Vagina (tissue), 2 donors: ENCODE data around the gene CTNNA3.

Experiments
- POLR2AphosphoS5 ChIP-seq, 2 donors: sonication (generic); formaldehyde crosslinking; IDR thresholded peaks; one replicate each; pipeline ENCODE4 v1.9.0; 2017; ENCODE audit warnings: antibody characterized with exemption in 2 of 2, mild to moderate bottlenecking in 2 of 2, low read depth in 1 of 2; ENCODE audit not compliant: insufficient read depth in 1 of 2
- TF ChIP-seq, protein P1 (sequence below), 3 experiments: fragments of 450-650 bp in 2 of 3; fragments of 200-600 bp in 1 of 3; sonication (generic) in 1 of 3; IDR thresholded peaks; one replicate each; pipeline ENCODE4 v1.5.1; 2017 to 2019; ENCODE audit warnings: antibody characterized with exemption in 3 of 3, mild to moderate bottlenecking in 2 of 3, moderate library complexity in 2 of 3

DNA sequence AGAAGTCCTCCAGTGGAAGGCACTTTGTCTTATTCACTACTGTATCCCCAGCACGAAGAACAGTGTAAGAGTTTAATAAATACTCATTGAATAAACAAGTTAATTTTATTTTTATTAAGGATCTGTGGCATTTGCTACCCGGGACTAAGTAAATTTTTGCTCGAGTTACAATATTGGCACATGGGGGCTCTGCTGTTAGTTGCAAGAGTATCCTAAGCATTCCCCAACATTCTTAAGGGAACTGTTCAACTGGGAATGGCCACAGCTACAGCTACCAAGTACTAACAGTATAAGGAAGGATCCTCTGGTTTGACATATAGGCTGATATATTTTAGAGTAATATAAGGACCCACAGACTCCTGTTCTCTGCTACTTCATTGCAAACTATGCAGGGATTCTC, 778.9 kb downstream of the CTNNA3 start:
- TF ChIP-seq POLR2AphosphoS5 (IDR thresholded peaks at IDR 0.05; ENCODE audit: insufficient read depth in 1 of 2, low read depth in 1 of 2) = no peak
- TF ChIP-seq, protein P1, sequence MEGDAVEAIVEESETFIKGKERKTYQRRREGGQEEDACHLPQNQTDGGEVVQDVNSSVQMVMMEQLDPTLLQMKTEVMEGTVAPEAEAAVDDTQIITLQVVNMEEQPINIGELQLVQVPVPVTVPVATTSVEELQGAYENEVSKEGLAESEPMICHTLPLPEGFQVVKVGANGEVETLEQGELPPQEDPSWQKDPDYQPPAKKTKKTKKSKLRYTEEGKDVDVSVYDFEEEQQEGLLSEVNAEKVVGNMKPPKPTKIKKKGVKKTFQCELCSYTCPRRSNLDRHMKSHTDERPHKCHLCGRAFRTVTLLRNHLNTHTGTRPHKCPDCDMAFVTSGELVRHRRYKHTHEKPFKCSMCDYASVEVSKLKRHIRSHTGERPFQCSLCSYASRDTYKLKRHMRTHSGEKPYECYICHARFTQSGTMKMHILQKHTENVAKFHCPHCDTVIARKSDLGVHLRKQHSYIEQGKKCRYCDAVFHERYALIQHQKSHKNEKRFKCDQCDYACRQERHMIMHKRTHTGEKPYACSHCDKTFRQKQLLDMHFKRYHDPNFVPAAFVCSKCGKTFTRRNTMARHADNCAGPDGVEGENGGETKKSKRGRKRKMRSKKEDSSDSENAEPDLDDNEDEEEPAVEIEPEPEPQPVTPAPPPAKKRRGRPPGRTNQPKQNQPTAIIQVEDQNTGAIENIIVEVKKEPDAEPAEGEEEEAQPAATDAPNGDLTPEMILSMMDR (IDR thresholded peaks at IDR 0.05) = no peak
